ENCODE measurements around the gene SFXN1.
"Not testable (repeated sequence)": the region's sequence is repeated elsewhere in the genome, so short reads cannot be mapped to it uniquely, and the experiment has no call there.

SFXN1 gene, protein sequence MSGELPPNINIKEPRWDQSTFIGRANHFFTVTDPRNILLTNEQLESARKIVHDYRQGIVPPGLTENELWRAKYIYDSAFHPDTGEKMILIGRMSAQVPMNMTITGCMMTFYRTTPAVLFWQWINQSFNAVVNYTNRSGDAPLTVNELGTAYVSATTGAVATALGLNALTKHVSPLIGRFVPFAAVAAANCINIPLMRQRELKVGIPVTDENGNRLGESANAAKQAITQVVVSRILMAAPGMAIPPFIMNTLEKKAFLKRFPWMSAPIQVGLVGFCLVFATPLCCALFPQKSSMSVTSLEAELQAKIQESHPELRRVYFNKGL

DNA sequence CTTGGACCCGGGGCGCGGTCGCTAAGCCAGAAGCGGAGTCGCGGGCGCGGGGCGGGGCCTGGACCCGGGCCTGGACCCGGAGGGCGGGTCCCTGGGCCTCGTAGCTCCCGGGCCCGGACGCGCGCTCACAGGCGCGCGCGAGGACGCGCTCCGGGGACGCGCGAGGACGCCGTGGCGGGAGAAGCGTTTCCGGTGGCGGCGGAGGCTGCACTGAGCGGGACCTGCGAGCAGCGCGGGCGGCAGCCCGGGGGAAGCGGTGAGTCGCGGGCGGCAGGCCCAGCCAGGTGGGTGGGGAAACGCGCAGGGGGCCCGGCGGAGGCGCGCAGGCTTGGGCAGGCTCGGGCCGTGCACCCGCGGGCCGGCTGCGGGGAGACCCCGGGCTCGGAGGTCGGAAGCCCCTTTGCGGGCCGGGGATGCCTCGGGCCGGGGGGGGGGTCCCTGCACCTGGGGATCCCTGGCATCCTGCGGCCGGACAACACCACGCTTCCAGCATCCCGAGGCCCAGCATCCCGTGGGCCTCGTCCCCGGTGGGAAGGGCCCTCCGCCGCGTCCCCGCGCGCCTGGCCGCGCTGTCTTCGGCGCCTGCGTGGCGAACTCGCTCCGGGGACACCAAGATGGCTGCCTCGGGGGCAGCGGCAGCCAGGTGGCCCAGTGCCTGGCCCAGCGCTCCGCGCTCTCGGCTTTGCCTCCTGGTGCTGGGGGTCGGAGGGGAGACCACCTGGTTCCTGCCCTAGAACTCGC lies at the start of gene SFXN1:
Gene SFXN1, plus strand, starts transcription at position 177 of the 741 bp plus-strand sequence. CDS start 13,544 bp downstream, outside the sequence.
- DNase-seq = peak; percentile 83 to 86

DNA sequence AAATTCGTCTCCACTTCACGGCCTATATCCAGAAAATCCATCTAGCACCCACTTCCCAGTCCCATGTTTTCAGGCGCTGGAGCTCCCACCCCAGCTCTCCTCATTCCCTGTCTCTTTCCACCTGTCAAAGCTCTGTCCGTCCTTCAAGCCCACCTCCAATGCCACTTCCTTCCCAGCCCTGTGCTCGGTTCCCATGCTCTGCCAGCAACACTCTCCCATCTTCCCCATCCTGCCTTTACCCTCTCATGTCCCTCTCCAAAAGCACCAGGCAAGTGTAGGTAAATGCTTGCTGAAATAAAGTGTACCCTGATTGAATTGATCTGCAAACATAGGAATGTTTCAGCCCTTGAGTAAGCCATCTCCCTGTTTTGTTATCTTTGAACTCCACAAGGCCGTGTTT lies 43.6 kb upstream of the SFXN1 start:
- DNase-seq = no peak

- no peak for DNase-seq
These were observed 42.0 kb upstream of the SFXN1 start for GRCh38 chr5:175436359-175436758.

DNA sequence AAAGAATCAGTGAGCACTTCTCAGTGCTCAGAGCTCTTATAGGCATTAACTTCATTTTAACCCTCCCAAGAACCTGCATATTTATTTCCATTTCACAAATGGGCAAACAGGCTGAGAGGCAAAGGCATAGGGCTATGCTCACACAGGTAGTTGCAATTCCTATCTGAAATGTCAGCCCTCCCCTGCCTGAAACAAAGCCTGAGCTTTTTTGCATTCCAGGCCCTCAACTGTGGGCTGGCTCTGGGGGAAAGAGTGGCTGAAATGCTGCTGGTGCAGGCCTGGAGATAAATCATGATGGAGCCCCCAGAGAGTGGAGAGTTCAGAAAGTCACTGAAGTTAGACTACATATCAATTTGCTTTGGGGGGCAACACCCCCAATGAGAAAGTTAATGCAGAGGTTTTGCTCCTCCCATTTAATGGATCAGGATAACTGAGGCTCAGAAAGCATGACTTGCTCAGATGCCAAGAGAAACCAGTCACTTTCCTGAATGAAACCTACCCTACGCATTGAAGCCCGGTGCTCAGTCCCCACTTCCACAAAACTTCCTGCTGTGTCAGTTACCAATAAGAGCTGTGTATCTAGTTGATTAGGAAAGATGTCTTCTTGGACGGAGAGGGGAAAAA lies 40.0 kb upstream of the SFXN1 start:
- no peak for DNase-seq

DNA sequence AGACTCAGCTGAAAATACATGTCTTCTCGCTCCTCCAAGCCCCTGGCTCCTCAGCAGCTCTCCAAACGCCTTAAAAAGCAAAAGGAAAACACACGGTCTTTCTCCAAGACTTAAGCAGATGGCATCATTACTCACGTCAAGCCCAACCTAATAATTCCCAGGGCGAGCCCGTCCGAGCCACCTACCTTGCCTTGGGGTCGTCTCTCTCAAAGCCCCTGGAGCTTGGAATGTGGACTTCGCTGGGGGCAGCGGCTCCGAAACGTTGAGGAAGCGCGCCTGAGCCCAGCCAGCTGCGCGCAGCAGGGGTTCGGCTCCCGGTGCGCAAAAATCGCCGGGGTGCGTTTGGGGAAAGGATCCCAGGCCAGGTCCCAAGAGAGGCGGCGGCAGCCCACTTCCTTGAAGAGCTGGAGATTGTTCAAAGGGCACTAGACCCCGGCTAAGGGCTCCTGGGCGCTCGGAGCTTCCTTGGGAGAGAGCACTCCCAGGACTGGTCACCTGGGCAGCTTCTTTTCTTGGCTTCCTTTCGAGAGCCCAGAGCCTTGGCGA lies 34.8 kb upstream of the SFXN1 start:
- no peak for DNase-seq

GRCh38 chr5:175444060-175444904 lies 34.1 kb upstream of the SFXN1 start, which contains the start of gene DRD1:
Gene DRD1, minus strand, starts transcription at chr5:175444182. Its CDS starts 1,083 bp downstream, at chr5:175443099.
- peak; percentile 60 to 68 for DNase-seq

DNA sequence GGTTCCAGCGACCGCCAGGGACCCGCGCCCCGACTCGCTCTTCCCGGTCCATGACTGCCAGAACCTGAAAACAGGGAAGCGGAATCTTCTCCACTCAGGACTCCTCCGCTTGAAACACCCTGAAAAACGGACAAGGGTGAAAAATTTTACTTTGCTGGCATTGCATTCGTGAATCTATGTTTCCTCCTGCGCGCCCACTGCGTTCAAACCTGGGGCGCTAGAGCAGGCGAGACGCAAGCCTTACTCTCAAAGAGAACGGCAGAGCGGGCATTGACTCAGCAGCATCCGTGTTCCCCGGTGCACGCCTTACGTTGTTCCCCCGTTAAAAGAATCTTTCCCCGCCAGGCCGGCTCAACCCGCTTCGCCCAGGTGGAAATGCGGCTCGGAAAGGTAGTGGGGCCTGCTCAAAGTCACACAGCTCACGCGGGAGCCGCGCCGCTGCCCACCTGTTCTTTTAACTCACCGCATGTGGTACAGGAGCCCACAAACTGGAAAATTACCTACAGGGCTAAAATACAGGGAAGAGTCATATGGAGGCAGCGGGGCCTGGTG lies 33.4 kb upstream of the SFXN1 start:
- no peak for DNase-seq

- not testable (repeated sequence) for DNase-seq
These were observed 32.0 kb upstream of the SFXN1 start for GRCh38 chr5:175446378-175446777.

GRCh38 chr5:175447571-175447970 lies 30.8 kb upstream of the SFXN1 start:
- no peak for DNase-seq

- DNase-seq = no peak
These were observed 30.1 kb upstream of the SFXN1 start for GRCh38 chr5:175448276-175448675.

DNA sequence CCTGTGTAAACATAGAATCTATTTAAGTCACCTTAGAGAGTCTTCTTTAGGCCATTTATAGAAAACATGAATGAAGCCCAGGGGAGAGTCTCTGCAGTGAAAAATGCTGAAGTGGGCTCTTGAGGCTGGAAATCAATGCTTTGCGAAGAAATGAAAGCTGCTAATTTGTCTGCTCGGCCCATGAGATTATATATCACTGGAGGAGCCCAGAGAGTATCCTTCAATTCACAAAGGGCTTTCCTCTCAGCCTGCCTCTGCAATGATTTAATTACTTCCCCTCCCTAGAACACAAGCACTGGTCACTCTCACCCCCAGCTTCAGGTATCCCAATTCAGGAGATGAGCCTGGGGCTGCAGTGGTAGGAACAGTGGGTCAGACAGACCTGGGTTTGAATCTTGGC lies 26.2 kb upstream of the SFXN1 start:
- no peak for DNase-seq

GRCh38 chr5:175454338-175454737 lies 24.0 kb upstream of the SFXN1 start:
- not testable (repeated sequence) for DNase-seq

- no peak for DNase-seq
These were observed 22.1 kb upstream of the SFXN1 start for GRCh38 chr5:175456105-175456742.

DNA sequence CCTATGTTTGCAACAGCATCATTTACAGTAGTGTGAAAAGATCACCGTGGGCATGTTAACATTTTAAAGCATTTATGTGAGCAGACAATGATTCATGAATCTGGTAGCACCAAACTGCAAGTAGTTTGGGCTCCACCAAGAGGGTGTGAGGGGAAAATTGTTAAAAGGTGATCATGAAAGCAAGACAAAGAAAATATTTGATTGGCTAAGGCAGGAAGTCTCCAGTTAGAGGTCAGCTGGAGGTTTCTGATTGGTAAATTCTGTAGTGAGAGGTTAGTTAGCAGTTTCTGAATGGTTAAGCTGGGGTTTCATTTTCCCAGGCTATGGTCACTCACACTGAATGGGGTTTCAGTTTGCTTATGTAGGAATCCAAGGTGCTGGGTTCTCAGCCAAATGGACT lies 20.9 kb upstream of the SFXN1 start:
- no peak for DNase-seq

DNA sequence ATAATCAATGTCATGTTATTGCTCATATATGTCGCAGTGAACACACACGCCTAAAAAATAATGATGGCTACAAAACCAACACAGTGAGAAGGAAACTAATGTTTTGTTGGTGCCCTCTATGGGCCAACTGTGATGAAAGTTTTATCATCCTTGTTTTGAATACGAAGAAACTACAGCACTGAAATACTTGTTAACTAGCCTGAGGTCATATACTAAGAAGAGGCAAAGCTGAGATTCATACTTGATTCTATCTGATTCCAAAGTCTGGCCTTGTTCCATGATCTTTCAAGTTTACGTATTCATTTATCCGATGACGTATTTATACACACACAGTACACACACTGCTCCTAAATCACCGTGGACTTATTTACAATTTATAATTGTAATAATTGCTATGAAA lies 18.2 kb upstream of the SFXN1 start:
- DNase-seq = no peak

DNA sequence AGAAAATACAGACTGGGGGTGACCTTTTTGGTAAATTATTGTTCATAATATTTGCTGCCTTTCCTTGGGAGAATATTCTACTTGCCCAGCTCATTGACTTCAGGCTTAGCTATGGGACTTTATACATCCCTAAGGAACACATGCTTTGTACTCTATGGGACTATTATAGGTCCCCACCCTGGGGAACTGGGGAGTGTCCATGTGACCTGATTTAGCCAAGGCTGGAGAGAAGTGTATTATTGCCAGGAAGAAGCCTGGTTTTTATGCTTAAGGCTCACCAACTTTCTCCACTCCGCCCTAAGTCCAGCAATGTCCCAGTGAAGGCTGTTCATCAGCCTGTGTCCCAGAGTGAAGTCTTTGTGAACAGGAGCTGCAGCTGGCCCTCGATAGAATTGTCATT lies 17.8 kb upstream of the SFXN1 start:
- DNase-seq = no peak

GRCh38 chr5:175461370-175461769 lies 17.0 kb upstream of the SFXN1 start:
- DNase-seq = no peak

GRCh38 chr5:175463641-175464040 lies 14.7 kb upstream of the SFXN1 start:
- DNase-seq = no peak

- DNase-seq = peak; percentile 69 to 80
These were observed 14.1 kb upstream of the SFXN1 start for GRCh38 chr5:175464074-175464941.

GRCh38 chr5:175464942-175465233 lies 13.5 kb upstream of the SFXN1 start:
- DNase-seq = no peak

GRCh38 chr5:175465282-175465681 lies 13.1 kb upstream of the SFXN1 start:
- no peak for DNase-seq

All from activated CD4-positive, alpha-beta T cell treated with anti-CD3 and anti-CD28 coated beads, Interleukin-2, amount 50 U/mL, for 48 hours (primary cell).